GM18907 (cell line): ENCODE data around the gene RNF17.

Source experiments
- ATAC-seq: cut with Tn5 transposase; IDR thresholded peaks from one replicate; pipeline ENCODE4 v1.9.1; 2021; ENCODE audit warnings: mild to moderate bottlenecking, moderate library complexity; ENCODE audit not compliant: unreplicated experiment

RNF17 gene, protein sequence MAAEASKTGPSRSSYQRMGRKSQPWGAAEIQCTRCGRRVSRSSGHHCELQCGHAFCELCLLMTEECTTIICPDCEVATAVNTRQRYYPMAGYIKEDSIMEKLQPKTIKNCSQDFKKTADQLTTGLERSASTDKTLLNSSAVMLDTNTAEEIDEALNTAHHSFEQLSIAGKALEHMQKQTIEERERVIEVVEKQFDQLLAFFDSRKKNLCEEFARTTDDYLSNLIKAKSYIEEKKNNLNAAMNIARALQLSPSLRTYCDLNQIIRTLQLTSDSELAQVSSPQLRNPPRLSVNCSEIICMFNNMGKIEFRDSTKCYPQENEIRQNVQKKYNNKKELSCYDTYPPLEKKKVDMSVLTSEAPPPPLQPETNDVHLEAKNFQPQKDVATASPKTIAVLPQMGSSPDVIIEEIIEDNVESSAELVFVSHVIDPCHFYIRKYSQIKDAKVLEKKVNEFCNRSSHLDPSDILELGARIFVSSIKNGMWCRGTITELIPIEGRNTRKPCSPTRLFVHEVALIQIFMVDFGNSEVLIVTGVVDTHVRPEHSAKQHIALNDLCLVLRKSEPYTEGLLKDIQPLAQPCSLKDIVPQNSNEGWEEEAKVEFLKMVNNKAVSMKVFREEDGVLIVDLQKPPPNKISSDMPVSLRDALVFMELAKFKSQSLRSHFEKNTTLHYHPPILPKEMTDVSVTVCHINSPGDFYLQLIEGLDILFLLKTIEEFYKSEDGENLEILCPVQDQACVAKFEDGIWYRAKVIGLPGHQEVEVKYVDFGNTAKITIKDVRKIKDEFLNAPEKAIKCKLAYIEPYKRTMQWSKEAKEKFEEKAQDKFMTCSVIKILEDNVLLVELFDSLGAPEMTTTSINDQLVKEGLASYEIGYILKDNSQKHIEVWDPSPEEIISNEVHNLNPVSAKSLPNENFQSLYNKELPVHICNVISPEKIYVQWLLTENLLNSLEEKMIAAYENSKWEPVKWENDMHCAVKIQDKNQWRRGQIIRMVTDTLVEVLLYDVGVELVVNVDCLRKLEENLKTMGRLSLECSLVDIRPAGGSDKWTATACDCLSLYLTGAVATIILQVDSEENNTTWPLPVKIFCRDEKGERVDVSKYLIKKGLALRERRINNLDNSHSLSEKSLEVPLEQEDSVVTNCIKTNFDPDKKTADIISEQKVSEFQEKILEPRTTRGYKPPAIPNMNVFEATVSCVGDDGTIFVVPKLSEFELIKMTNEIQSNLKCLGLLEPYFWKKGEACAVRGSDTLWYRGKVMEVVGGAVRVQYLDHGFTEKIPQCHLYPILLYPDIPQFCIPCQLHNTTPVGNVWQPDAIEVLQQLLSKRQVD (N-terminal part only)

DNA sequence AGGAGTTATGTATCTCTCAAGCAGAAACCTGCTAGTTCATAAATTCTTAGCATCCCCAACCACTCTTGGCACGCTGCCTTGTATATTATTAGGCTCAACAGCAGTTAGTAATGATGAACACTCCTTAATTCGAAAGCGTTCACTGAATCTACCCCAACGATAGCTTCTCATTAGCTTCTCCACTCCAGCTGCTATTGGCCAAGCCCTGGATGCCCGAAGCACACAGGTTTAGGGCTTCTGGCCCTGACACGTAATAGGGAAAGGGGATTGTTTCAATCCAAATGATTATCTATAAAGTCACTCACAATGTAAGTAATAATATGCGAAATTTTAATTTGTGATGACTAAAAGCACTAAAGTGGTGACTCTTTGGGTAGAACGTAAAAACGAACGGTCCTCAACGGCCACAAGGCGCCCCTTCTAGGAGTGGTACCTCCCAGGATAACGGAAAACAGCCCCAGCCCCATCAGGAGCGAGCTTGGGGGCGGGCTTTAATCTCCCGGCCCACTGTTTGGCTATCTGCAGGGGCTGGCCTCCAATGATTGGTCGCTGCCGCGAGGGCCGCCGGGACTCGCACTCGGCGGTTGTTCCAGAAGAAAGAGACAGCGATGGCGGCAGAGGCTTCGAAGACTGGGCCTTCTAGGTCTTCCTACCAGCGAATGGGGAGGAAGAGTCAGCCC lies at the start of gene RNF17:
TSS of gene RNF17 (plus strand) at position 574 of the 680 bp plus-strand sequence. CDS start at position 609, 35 bp downstream.
- ATAC-seq = no peak

DNA sequence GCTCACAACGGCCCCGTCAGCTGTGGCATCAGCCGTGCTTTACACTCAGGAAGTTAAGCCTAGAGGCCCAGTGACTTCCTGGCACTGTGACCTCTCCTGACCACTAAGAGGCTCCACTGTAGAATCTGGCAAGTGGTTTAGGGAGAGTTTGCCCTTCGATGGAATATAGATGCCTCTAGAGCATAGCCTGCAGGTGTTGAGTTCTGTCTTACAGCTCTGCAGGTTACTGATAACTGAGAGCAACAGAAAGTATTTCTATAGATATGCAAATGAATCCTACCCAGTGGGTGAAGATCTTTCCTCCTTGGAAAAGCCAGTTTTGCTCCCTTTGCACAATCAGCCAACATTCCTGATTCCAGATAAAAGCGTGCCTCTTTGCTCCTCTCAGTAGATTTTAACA lies 48.0 kb upstream of the RNF17 start:
- ATAC-seq = no peak

DNA sequence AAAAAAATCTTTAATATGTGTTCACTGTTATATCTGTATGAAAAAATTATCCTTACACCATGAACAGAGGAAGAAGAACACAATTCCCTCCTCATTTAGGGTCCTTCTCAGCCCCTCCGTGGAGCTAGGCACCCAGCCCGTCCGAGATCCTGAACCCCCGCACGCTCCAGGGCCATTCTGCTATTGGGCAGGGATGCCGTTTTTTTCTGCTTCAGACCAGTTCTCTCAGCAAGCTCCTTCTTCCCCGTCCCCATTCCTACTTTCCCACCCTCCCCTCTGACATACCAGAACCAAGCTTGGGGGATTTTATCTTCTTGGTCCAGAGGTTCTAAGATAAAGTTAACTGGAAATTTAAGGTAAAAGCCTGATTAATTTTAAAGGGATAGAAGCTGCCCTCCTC lies 47.5 kb upstream of the RNF17 start:
- ATAC-seq = no peak

DNA sequence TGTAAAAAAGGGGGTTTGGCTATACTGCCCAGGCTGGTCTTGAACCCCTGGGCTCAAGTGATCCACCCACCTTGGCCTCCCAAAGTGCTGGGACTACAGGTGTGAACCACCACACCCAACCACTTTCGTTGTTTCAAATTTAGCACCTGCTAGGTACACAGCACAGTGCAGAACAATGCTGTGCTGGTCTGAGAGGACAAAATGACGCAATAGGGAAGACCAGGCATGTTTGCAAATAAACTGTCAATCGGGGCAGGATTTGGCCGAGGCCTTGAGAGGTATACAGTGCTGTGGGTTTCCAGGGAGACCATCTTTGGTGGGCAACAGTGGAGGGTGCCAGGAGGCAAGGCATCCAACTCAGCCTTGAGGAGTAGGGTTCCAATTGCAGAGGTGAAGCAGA lies 46.8 kb upstream of the RNF17 start:
- no peak for ATAC-seq

DNA sequence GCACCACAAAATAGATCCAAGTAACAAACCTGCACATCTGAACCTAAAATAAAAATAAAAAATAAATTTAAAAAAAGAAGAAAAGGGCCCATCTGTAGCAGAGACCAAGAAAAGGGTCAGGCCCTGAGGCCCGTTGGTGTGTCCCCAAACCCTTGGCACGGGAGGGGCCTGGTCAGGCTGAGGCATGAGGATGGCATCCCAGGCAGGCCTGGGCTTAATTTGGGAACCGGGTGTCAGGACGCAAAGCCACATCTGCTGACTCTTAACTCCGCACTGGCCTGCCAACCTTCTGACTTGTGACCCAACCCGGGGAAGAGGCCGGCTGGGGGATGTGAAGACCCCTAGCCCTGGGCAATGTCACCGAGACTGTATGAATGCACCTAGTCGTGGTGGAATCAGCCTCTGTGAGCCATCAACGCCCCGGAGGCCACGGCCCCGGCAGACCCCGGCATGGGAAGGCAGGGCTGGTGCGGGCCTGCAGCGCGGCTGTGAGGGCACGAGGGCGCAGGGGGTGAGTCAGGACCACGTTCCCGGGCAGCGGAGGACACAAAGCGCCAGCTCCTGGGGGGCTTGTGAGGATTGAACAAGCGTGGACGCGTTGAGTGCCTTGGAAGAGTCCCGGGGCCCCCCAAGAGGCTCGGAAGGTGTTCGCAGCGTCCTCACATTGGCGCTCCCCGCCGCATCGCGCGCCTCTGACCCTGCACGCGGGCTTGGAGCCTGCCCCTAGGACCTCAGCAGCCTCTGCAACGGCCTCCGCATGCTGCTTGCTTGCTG lies 45.6 kb upstream of the RNF17 start:
- no peak for ATAC-seq

DNA sequence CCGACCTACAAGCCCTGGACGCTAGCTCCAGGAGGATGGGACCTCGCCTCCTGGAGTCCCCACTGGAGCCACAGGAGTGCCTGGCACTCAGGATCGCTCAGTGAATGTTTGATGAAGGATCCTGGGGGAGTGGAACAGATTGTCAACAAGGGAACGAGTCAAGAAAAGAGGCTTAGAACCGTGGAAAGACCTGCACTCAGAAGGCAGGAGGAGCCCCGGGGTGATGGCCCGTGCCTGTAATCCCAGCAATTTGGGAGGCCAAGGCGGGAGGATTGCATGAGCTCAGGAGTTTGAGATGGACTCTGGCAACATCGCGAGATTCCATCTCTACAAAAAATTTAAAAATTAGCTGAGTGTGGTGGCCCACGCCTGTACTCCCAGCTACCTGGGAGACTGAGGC lies 44.8 kb upstream of the RNF17 start:
- ATAC-seq = no peak

DNA sequence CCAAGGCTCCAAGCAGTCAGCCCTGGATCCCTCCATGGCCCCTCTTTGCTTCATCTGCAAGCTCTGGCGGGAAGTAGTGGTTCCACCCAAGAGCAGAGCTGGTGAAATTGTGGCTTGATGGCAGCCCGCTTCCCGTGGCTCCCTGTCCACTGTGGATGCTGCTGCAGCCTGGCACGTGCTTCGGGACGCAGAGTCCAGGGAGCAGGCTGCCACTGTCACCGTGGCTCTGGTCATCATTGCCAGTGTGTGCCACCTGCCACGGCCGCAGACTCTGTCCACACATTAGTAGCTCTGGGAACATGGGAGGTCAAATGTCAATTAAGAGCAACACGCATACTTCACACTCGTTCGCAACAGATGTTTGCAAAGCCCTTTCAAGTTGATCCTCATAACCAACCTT lies 40.8 kb upstream of the RNF17 start:
- no peak for ATAC-seq

DNA sequence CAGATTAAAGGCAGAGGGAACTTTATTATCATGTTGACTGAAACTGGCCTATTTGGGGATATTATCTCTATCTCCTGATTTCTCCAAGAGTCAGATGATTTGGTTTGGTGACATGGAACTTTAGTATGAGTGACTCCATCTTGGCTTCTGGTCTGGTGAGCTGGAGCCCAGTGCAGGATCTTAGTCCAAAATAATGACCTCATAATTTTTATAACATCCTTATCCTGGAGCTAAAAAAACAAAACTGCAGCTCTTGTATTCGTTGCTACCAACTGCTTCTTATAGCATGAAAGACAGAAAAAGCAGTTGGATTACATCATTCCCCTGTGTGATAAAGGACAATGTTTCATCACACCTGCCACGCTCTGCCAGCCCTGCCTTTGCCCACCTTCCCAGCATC lies 39.3 kb upstream of the RNF17 start:
- ATAC-seq = no peak

DNA sequence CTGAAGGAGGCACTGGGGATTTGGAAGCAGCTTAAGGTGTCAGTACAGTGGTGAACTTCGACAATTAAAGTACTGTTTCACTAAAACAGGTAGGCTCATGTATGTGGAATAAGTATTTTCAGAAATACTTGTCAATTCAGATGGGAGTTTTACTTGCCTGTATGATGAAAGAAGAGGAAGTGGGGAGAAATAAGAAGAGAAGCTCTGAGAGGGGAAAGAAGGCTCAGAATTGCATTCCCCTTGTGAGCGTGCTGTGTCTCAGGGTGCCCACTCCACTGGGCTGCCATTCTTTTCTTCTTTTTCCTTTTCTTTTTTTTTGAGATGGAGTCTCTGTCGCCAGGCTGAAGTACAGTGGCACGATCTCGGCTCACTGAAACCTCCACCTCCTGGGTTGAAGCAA lies 38.6 kb upstream of the RNF17 start:
- ATAC-seq = no peak

DNA sequence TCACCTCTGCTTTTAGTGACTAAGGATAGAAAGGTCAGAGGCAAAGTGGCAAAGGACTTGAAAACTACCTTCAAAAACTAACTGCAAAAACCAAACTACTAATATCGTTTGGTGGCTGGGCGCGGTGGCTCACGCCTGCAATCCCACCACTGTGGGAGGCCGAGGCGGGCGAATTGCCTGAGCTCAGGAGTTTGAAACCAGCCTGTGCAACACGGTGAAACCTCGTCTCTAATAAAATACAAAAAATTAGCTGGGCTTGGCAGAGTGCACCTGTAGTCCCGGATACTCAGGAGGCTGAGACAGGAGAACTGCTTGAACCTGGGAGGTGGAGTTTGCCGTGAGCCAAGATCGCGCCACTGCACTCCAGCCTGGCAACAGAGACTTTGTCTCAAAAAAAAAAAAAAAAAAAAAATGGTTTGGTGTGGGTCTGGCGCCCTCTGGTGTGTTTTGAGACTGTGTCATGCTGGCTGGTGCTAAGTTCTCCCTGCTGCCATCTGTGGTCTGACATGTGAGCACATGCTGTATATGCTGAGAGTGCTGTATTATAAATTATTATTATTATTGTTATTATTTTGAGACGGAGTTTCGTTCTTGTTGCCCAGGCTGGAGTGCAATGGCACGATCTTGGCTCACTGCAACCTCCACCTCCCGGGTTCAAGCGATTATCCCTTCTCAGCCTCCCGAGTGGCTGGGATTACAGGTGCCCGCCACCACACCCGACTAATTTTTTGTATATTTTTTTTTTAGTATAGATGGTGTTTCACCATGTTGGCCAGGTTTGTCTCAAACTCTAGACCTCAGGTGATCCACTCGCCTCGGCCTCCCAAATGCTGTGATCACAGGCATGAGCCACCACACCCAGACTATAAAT lies 36.0 kb upstream of the RNF17 start:
- ATAC-seq = peak; percentile 86

DNA sequence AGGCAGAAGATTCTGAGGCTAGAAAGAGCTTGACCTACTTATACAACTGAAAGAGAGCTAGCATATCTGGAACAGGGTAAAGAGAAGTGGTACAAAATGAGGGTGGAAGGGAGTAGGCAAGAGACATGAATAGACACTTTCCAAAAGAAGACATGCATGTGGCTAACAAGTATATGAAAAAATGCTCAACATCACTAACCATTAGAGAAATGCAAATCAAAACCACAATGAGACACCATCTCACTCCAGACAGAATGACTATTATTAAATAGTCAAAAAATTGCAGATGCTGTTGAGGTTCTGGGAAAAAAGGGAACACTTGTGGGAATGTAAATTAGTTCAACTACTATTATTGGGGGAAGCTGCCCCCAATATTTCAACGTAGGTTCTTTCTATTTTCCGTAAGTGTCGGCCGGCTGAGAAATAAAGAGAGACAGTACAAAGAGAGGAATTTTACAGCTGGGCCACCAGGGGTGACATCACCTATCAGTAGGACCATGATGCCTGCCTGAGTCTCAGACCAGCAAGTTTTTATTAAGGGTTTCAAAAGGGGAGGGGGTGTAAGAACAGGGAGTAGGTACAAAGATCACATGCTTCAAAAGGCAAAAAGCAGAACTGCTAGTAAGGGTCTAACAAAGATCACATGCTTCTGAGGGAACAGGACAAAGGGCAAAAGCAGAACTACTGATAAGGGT lies 32.9 kb upstream of the RNF17 start:
- peak; percentile 70 for ATAC-seq

DNA sequence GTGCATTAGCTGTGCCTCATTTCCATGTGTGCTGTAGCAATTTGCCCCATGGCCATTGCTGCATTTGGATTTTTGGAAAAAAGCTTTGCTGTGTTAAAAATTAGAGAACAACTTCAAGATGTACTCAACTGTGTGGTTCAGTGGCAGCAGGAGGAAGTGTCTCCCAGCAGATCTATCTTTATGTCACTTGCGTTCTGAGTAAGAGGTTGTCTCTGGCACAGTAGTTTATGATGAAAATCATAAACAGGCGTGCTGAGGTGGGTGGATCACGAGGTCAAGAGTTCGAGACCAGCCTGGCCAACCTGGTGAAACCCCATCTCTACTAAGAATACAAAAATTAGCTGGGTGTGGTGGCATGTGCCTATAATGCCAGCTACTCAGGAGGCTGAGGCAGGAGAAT lies 29.0 kb upstream of the RNF17 start:
- no peak for ATAC-seq

DNA sequence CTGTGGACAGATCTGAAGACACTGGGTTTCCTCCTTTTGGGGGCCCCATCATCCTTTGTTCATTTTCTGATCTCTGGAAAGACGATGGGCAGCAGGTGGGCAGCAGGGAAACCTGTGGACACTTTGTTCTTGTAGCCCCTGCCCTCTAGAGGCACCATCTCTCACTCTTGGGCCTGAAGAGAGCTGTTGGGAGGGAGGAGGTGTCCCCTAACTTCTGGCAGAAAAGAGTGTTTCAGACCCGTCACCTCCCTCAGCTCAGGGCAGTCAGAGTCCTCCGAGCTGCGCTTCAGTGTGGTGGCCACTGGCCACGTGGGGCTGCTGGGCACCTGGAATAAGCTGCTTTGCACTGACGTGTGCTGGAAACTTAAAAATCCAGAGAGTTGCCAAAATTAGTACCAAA lies 26.9 kb upstream of the RNF17 start:
- no peak for ATAC-seq

DNA sequence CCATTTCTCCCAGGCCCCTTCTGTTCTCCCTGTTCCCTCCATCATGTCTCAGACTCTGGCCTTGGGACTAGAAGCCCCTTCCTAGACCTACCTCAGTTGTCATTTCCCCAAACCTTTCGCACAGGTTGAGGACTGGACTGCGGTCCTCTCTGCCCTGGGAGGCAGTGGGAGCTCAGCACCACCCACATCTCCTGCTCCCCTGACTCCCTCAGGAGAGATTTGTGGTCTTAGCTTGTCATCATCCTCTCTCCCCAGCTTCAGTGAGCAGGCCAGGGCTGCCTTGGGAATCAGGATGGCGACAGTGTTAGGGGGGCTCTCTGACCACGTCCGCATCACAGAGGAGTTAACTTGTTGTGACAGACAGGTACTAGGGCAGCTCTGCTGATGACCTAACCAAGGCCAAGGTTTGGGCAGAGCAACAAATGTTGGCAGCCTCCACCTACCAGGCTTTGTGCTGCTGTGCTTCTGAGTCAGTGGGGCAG lies 25.6 kb upstream of the RNF17 start:
- no peak for ATAC-seq

DNA sequence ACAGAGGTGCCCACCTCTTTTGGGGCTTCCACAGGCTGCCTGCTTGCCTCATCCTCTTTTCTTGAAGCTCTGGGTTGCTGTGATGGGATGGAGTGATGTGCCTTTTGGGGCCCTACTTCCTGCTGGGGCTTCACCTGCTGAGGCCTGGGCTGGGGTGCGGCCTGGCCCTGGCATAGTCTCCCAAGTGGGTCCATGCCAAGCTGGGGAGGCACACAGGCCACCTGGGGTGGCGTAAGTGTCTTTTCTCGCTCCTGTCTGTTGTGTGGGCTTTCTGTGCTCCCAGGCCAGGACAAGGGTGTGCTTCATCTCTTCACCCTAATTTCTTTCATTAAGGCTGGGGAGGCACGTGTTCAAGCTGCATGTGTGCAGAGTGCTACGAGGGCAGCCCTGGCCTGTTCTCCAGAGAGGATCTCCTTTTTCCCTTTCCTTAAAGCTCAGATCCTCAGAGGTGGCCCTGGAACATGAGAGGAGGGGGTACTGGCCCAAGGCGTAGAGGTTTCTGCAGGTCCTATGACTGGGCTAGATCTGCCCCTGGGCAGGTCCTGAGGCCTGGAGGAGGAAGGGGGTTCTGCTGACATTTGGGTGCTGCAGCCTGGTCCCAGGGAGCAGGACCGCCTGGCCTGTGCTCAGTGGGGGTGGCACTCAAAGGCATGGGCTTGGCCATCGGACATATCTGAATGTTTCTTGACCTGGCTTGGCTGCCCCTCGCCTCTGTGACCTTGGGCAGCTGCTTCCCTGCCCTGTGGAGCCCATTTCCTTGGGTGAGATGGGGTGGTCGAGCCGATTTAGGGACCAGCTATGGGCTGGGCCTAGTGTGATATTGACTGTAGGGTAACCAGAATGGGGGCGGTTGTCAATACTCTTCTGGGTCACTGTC lies 23.7 kb upstream of the RNF17 start:
- ATAC-seq = no peak

DNA sequence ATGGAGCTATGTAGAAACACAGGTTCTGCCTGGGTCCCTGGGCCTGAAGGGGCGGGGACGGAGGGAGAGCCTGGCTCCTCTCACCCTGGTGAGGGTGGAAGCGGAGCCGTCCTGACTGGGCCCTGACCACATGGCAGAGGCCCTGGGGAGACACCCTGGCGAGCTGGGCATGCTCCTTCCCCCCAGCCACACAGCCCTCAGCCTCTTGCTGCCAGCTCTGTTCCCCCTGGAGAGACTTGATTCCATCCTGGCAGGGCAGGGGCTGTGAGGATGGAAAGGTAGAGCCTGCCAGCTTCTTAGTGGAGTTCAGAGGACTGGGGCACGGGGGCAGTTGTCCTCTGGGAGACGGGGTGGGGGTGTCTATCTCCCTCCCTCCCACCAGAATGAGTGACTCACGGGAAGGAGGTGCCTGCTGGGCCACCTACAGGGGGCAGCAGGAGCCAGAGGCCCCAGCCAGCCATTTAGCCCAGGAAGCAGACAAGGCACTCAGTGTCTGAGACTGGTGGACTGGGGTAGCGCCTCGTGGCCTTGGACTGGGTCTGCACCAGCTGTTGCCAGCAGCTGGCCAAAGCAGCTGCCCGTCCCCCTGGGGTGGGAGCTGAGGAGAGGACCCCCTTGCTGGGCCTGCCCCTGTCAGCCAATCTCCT lies 22.8 kb upstream of the RNF17 start:
- no peak for ATAC-seq

DNA sequence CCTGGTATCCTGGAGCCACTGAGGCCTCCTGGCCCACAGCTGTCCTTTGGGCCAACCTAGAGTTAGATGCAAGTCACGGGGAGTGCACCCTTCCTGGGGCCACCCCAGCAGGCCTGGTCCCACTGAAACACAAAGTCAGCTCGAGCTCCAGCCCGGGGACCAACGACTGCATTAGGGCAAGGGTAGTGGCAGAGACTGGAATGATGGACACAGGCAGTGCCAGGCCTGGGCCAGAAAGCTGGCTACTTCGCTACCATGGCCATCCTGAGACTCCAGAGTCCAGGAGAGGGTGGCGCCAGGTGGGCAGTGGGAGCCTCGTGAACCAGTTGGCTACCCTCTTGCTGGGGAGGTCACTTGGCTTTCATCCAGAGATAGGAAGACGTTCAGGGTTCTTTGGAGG lies 22.2 kb upstream of the RNF17 start:
- ATAC-seq = no peak
